H1 (cell line): ENCODE data around the gene CRHR1. TPM values are rescaled to one million over a fixed set of nuclear protein-coding genes. Genes with fewer than 3 reads are reported as not detected.

Experiments
- CTCF ChIA-PET: fragments of 300-600 bp; sonication (Branson Sonifier 250); formaldehyde crosslinking; loops from one replicate; lab custom pipeline; 2021; ENCODE audit not compliant: partially characterized antibody; lab: Charles Lee
- POLR2A ChIA-PET: fragments of 300-600 bp; sonication (Branson Sonifier 250); formaldehyde crosslinking; loops from one replicate; lab custom pipeline; 2021; ENCODE audit warnings: inconsistent platforms; ENCODE audit not compliant: partially characterized antibody; lab: Charles Lee
- DNase-seq, 2 experiments: peaks; one replicate each; pipeline versions ENCODE4 v3.0.0 to v3.0.0-alpha.2; 2010 to 2022; ENCODE audit warnings: low spot score in 2 of 2, low read depth in 1 of 2, mixed read lengths in 1 of 2
- FAIRE-seq: peaks from 2 replicates; lab custom pipeline; 2011; peaks lifted over from hg19 to GRCh38; lab: Jason Lieb, UNC
- H2AFZ ChIP-seq: 2 replicates; pipeline ENCODE4 v1.8.1; 2012; ENCODE audit warnings: low read length, inconsistent platforms
- H2AK5ac ChIP-seq: 2 replicates; pipeline ENCODE4 v1.6.1; 2013; ENCODE audit warnings: low read depth, low read length
- H2BK120ac ChIP-seq: replicated peaks from 2 replicates; pipeline ENCODE3; 2013; ENCODE audit warnings: low read depth, low read length, inconsistent platforms
- H2BK12ac ChIP-seq: 2 replicates; pipeline ENCODE4 v1.6.1; 2013; ENCODE audit warnings: low read depth, low read length
- H2BK15ac ChIP-seq: 2 replicates; pipeline ENCODE4 v1.6.1; 2013; ENCODE audit warnings: low read length
- H2BK20ac ChIP-seq: 2 replicates; pipeline ENCODE4 v1.6.1; 2013; ENCODE audit warnings: low read length
- H2BK5ac ChIP-seq: 2 replicates; pipeline ENCODE4 v1.6.1; 2013; ENCODE audit warnings: low read depth, low read length
- H3K14ac ChIP-seq: 2 replicates; pipeline ENCODE4 v1.6.1; 2013; ENCODE audit warnings: inconsistent platforms; ENCODE audit not compliant: insufficient read length
- H3K18ac ChIP-seq: 2 replicates; pipeline ENCODE4 v1.6.1; 2013; ENCODE audit warnings: low read length; ENCODE audit errors: extremely low read depth
- H3K23ac ChIP-seq: 2 replicates; pipeline ENCODE4 v1.6.1; 2013; ENCODE audit warnings: inconsistent platforms; ENCODE audit not compliant: insufficient read length
- H3K23me2 ChIP-seq: 2 replicates; pipeline ENCODE4 v1.6.1; 2013; ENCODE audit warnings: low read depth, low read length
- H3K27ac ChIP-seq: 2 replicates; pipeline ENCODE4 v1.6.1; 2011; ENCODE audit warnings: low read depth, low read length, inconsistent platforms
- H3K27me3 ChIP-seq, 4 experiments: replicated peaks in 1 of 4; 1 replicate in 1 of 4; 2 replicates in 3 of 4; pipeline versions ENCODE4 v1.6.1 to v1.8.1; 2011 to 2013; ENCODE audit warnings: low read length in 3 of 4, mild to moderate bottlenecking in 3 of 4, inconsistent platforms in 2 of 4, mixed read lengths in 2 of 4, moderate library complexity in 1 of 4; ENCODE audit not compliant: control insufficient read depth in 3 of 4, insufficient read depth in 3 of 4; ENCODE audit errors: extremely low read depth in 1 of 4
- H3K36me3 ChIP-seq, 4 experiments: 2 replicates each; pipeline versions ENCODE4 v1.6.1 to v1.8.1; 2011 to 2013; ENCODE audit warnings: mild to moderate bottlenecking in 4 of 4, low read length in 3 of 4, moderate library complexity in 2 of 4, control low read depth in 1 of 4, inconsistent platforms in 1 of 4; ENCODE audit not compliant: insufficient read depth in 4 of 4, control insufficient read depth in 2 of 4
- H3K4ac ChIP-seq: replicated peaks from 2 replicates; pipeline ENCODE3; 2013; ENCODE audit warnings: low read length, low read depth, mixed read lengths, inconsistent platforms; ENCODE audit not compliant: insufficient read length
- H3K4me1 ChIP-seq, 4 experiments: replicated peaks in 1 of 4; 1 replicate in 1 of 4; 2 replicates in 3 of 4; pipeline versions ENCODE4 v1.6.1 to v1.8.1; 2011 to 2013; ENCODE audit warnings: low read length in 3 of 4, inconsistent platforms in 2 of 4, mixed read lengths in 1 of 4; ENCODE audit not compliant: insufficient read depth in 4 of 4, control insufficient read depth in 3 of 4
- H3K4me2 ChIP-seq, 2 experiments: 2 replicates each; pipeline versions ENCODE4 v1.6.1 to v1.8.1; 2011 to 2013; ENCODE audit warnings: low read depth in 2 of 2, low read length in 2 of 2, control low read depth in 1 of 2, inconsistent platforms in 1 of 2, mild to moderate bottlenecking in 1 of 2; ENCODE audit not compliant: insufficient read depth in 1 of 2
- H3K4me3 ChIP-seq, 4 experiments: fragments of 200-600, 300-600 bp in 1 of 4; sonication (generic), shearing (Covaris generic), sonication (Bioruptor Twin) in 1 of 4; 2 replicates each; pipeline versions ENCODE4 v1.5.1 to v1.8.1; 2011 to 2016; ENCODE audit warnings: low read length in 4 of 4, low read depth in 3 of 4, control low read depth in 2 of 4, inconsistent platforms in 2 of 4, mild to moderate bottlenecking in 2 of 4, mixed read lengths in 1 of 4, moderate library complexity in 1 of 4; ENCODE audit not compliant: insufficient read depth in 2 of 4; ENCODE audit errors: extremely low read depth in 1 of 4
- H3K56ac ChIP-seq: replicated peaks from 2 replicates; pipeline ENCODE3; 2013; ENCODE audit warnings: low read depth, mild to moderate bottlenecking, mixed read lengths, low read length, inconsistent platforms; ENCODE audit not compliant: insufficient read length
- H3K79me1 ChIP-seq: 2 replicates; pipeline ENCODE4 v1.6.1; 2013; ENCODE audit warnings: low read depth, low read length, control low read depth
- H3K79me2 ChIP-seq, 2 experiments: 2 replicates each; pipeline versions ENCODE4 v1.6.1 to v1.8.1; 2012 to 2013; ENCODE audit warnings: low read length in 2 of 2, mild to moderate bottlenecking in 2 of 2, inconsistent platforms in 1 of 2; ENCODE audit not compliant: insufficient read depth in 2 of 2, control insufficient read depth in 1 of 2
- H3K9ac ChIP-seq, 4 experiments: replicated peaks in 1 of 4; 1 replicate in 1 of 4; 2 replicates in 3 of 4; pipeline versions ENCODE4 v1.6.1 to v1.8.1; 2011 to 2013; ENCODE audit warnings: low read depth in 3 of 4, low read length in 3 of 4, control low read depth in 2 of 4, mild to moderate bottlenecking in 2 of 4, moderate library complexity in 2 of 4, inconsistent platforms in 1 of 4; ENCODE audit errors: extremely low read depth in 1 of 4
- H3K9me3 ChIP-seq, 2 experiments: 2 replicates each; pipeline versions ENCODE4 v1.6.1 to v1.8.1; 2012 to 2013; ENCODE audit warnings: mild to moderate bottlenecking in 2 of 2, moderate library complexity in 2 of 2, control low read depth in 1 of 2, inconsistent platforms in 1 of 2, low read depth in 1 of 2, low read length in 1 of 2, mixed read lengths in 1 of 2; ENCODE audit not compliant: insufficient read depth in 2 of 2
- H4K20me1 ChIP-seq, 2 experiments: replicated peaks in 1 of 2; 2 replicates each; pipeline versions ENCODE3 to v1.8.1; 2011 to 2013; ENCODE audit warnings: inconsistent platforms in 2 of 2, low read length in 2 of 2, mild to moderate bottlenecking in 1 of 2; ENCODE audit not compliant: insufficient read depth in 2 of 2, control insufficient read depth in 1 of 2
- H4K5ac ChIP-seq: 2 replicates; pipeline ENCODE4 v1.6.1; 2013; ENCODE audit warnings: low read length, low read depth, mixed read lengths, inconsistent platforms; ENCODE audit not compliant: insufficient read length
- H4K8ac ChIP-seq: 2 replicates; pipeline ENCODE4 v1.8.0; 2013; ENCODE audit warnings: mild to moderate bottlenecking, moderate library complexity, low read length, inconsistent platforms; ENCODE audit not compliant: insufficient read depth; ENCODE audit errors: extremely low read depth
- H4K91ac ChIP-seq: replicated peaks from 2 replicates; pipeline ENCODE3; 2013; ENCODE audit warnings: low read length, mixed read lengths, inconsistent platforms; ENCODE audit not compliant: insufficient read length
- ASH2L ChIP-seq: fragments of 200-600, 300-600 bp; sonication (generic); IDR thresholded peaks from one replicate; pipeline ENCODE4 v1.7.1; 2017; ENCODE audit warnings: low read length
- ATF3 ChIP-seq: IDR thresholded peaks from 2 replicates; pipeline ENCODE4 v1.6.1; 2011; ENCODE audit warnings: low read depth, mild to moderate bottlenecking, low read length; ENCODE audit not compliant: insufficient read depth
- EP300 ChIP-seq, 2 experiments: IDR thresholded peaks; 1 replicate in 1 of 2; 2 replicates in 1 of 2; pipeline ENCODE4 v1.6.1; 2011 to 2012; ENCODE audit warnings: low read depth in 2 of 2, low read length in 2 of 2, mild to moderate bottlenecking in 2 of 2, borderline replicate concordance in 1 of 2, inconsistent platforms in 1 of 2, moderate library complexity in 1 of 2
- EZH2 ChIP-seq: fragments of 200-600 bp; sonication (generic); IDR thresholded peaks from 2 replicates; pipeline ENCODE4 v1.7.1; 2012; ENCODE audit warnings: low read depth, mild to moderate bottlenecking, moderate library complexity, low read length, inconsistent platforms; ENCODE audit not compliant: severe bottlenecking
- FOSL1 ChIP-seq: IDR thresholded peaks from 2 replicates; pipeline ENCODE4 v1.6.1; 2011; ENCODE audit warnings: mild to moderate bottlenecking, low read depth, low read length, moderate library complexity; ENCODE audit not compliant: insufficient read depth
- GTF2F1 ChIP-seq: IDR thresholded peaks from 2 replicates; pipeline ENCODE4 v1.6.1; 2012; ENCODE audit warnings: low read depth, low read length, improper control_type of control experiment, borderline replicate concordance
- KDM5A ChIP-seq: fragments of 200-600 bp; IDR thresholded peaks from 2 replicates; pipeline ENCODE4 v1.7.1; 2012; ENCODE audit warnings: mild to moderate bottlenecking, low read length, inconsistent platforms, mixed read lengths
- NANOG ChIP-seq: IDR thresholded peaks from 2 replicates; pipeline ENCODE4 v1.6.1; 2011; ENCODE audit warnings: low read length, low read depth, mild to moderate bottlenecking, inconsistent platforms; ENCODE audit not compliant: insufficient read depth, poor library complexity, severe bottlenecking
- SIX5 ChIP-seq: IDR thresholded peaks from 2 replicates; pipeline ENCODE4 v1.6.1; 2011; ENCODE audit warnings: mild to moderate bottlenecking, low read depth, low read length
- TAF1 ChIP-seq: IDR thresholded peaks from 2 replicates; pipeline ENCODE4 v1.6.1; 2011; ENCODE audit warnings: mild to moderate bottlenecking, low read depth, low read length
- TAF7 ChIP-seq: optimal IDR thresholded peaks from 2 replicates; pipeline ENCODE3; 2011; ENCODE audit warnings: low read depth, mild to moderate bottlenecking, inconsistent platforms, low read length, moderate library complexity, borderline replicate concordance
- TBP ChIP-seq: IDR thresholded peaks from 2 replicates; pipeline ENCODE4 v1.6.1; 2011; ENCODE audit warnings: low read depth, low read length, improper control_type of control experiment
- WGBS, 2 experiments: shearing (Covaris generic) in 1 of 2; methylation state at CpG; one replicate each; pipeline versions ENCODE4 v1.1.6 to v1.1.7; 2013 to 2015; ENCODE audit warnings: low lambda C conversion rate in 2 of 2, mixed read lengths in 2 of 2, inconsistent platforms in 1 of 2, low coverage in 1 of 2, missing lambda C conversion rate in 1 of 2; ENCODE audit not compliant: insufficient replicate concordance in 2 of 2, insufficient coverage in 1 of 2, insufficient read length in 1 of 2; ENCODE audit errors: extremely low coverage in 1 of 2, missing lambda C conversion rate in 1 of 2; 5-methylcytosine and 5-hydroxymethylcytosine counted together
- polyA plus RNA-seq, 7 experiments: library from polyadenylated mRNA; depleted of rRNA in 3 of 7; stranded (reverse) in 5 of 7; unstranded in 2 of 7; fragments of >200 nt in 5 of 7; fragments of 200-250 nt in 2 of 7; gene quantifications; 1 replicate in 5 of 7; 2 replicates in 1 of 7; 4 replicates in 1 of 7; pipeline versions ENCODE4 v1.2.1 to v1.2.3, GENCODE V29; 2011 to 2013; ENCODE audit warnings: missing spikeins in 2 of 7, mixed read lengths in 2 of 7
- total RNA-seq: library from RNA; stranded (reverse); fragmentation: NEBNext Ultra II Directional; extraction: Animal tissue kit (Norgen Biotek cat#: 25700); gene quantifications from 2 replicates; pipeline ENCODE4 v1.2.1, GENCODE V29; 2021
- TF ChIP-seq, protein P1 (sequence below): IDR thresholded peaks from 2 replicates; pipeline ENCODE4 v1.6.1; 2011; ENCODE audit warnings: low read length, improper control_type of control experiment

The CRHR1 gene
- total and polyA plus RNA-seq, 2 of the 8 experiments (the other 6 are each of a cell fraction or from before 2014, with no cell fraction given): 0.56 to 1.7 TPM

GRCh38 chr17:45751466-45751865 lies 32.7 kb upstream of the CRHR1 start:
- ChIA-PET CTCF (no interaction called here), POLR2A (no interaction called here)
- Histone ChIP-seq H4K8ac (no peak overlapping the region), H2BK5ac (no peak overlapping the region), H2BK12ac (no peak overlapping the region), H3K27ac (no peak overlapping the region), H2AK5ac (no peak overlapping the region), H3K79me2 (no peaks in the 10 kb centered on the region), H2BK15ac (no peak overlapping the region), H3K56ac (no peak overlapping the region), H3K4me3 (no peak overlapping the region), H2BK120ac (no peak overlapping the region), H3K79me1 (no peaks in the 10 kb centered on the region), H3K4me1 (no peaks in the 10 kb centered on the region), H3K4ac (no peak overlapping the region), H4K5ac (no peak overlapping the region), H3K27me3 (peaks cover 8 to 59% (median 35%) of the 10 kb centered on the region in 4 experiments), H3K23ac (no peak overlapping the region), H3K36me3 (no peaks in the 10 kb centered on the region), H3K9ac (no peak overlapping the region), H3K9me3 (no peaks in the 10 kb centered on the region), H3K14ac (no peak overlapping the region), H3K23me2 (no peaks in the 10 kb centered on the region; the same call in 1 of the 2 replicates), H3K18ac (no peak overlapping the region), H4K91ac (no peak overlapping the region), H3K4me2 (no peak overlapping the region), H2BK20ac (no peak overlapping the region), H2AFZ (no peak overlapping the region), H4K20me1 (no peaks in the 10 kb centered on the region)
- FAIRE-seq (no peak), DNase-seq (no peak)
- WGBS, 2 experiments: 90% methylated on average over 10 of the region's 10 CpGs; no CpG with 5 or more reads in 1 of the 2 experiments
- no peak for TF ChIP-seq TBP
- no peak for TF ChIP-seq KDM5A
- TF ChIP-seq, protein P1, sequence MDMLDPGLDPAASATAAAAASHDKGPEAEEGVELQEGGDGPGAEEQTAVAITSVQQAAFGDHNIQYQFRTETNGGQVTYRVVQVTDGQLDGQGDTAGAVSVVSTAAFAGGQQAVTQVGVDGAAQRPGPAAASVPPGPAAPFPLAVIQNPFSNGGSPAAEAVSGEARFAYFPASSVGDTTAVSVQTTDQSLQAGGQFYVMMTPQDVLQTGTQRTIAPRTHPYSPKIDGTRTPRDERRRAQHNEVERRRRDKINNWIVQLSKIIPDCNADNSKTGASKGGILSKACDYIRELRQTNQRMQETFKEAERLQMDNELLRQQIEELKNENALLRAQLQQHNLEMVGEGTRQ: no peak
- TF ChIP-seq FOSL1: no peak
- no peak for TF ChIP-seq TAF7
- no peak for TF ChIP-seq EP300 (IDR thresholded peaks at IDR 0.05; ENCODE audit: borderline replicate concordance in 1 of 2, low read depth in 2 of 2, low read length in 2 of 2)
- TF ChIP-seq NANOG: no peak
- no peak for TF ChIP-seq TAF1
- no peak for TF ChIP-seq ATF3
- no peak for TF ChIP-seq SIX5
- TF ChIP-seq GTF2F1: no peak
- no peak for TF ChIP-seq ASH2L
- TF ChIP-seq EZH2: no peak
